ENCODE data around the gene PLAAT4. TPM values are rescaled to one million over a fixed set of nuclear protein-coding genes. Genes with fewer than 3 reads are reported as not detected.
"Not testable (repeated sequence)": the region's sequence is repeated elsewhere in the genome, so short reads cannot be mapped to it uniquely, and the experiment has no call there.

The PLAAT4 gene
- total and polyA plus RNA-seq, 2 experiments from 2014 or later = 0.65 to 0.84 TPM

DNA sequence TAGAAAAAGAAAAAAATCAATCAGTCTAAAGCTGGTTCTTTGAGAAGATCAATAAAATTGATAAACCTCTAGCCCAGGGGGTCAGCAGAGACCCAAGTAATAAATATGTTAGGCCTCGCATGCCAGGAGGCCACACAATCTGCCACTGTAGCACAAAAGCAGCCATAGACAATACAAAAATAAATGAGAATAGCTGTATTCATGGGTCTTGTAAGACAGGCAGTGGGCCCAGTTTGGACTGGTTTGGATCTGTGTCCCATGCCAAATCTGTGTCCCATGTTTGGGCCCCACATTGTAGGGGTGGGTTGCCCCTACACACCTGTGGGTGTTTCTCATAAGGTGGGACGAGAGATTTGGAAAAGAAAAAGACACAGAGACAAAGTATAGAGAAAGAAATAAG, 6.6 kb upstream of the PLAAT4 start:
- no peak for TF ChIP-seq EZH2 (IDR thresholded peaks at IDR 0.05; ENCODE audit: insufficient read depth, poor library complexity, severe bottlenecking)
- TF ChIP-seq EZH2phosphoT487 (IDR thresholded peaks at IDR 0.05; ENCODE audit: insufficient read depth, low read depth) = no peak
- H3K36me3 ChIP-seq (ENCODE audit: low read depth) = no peaks in the 10 kb centered on the region
- no peaks in the 10 kb centered on the region for H3K79me2 ChIP-seq (ENCODE audit: insufficient read depth)
- no peak overlapping the region for H3K4me2 ChIP-seq (ENCODE audit: unreplicated experiment)
- H3F3A ChIP-seq (ENCODE audit: insufficient read depth) = no peaks in the 10 kb centered on the region
- H3K4me1 ChIP-seq (ENCODE audit: insufficient read depth) = no peaks in the 10 kb centered on the region
- in situ Hi-C loops (cut with MboI) = no loop called here
- H3K27me3 ChIP-seq (replicated peaks; ENCODE audit: insufficient read depth) = no peaks in the 10 kb centered on the region
- DNase-seq = no peak
- H3K9ac ChIP-seq = no peak overlapping the region
- no peaks in the 10 kb centered on the region for H3K9me2 ChIP-seq (ENCODE audit: insufficient read depth)
- no peak overlapping the region for H3K27ac ChIP-seq
- WGBS, 2 experiments (ENCODE audit: low coverage in 1 of 2, low lambda C conversion rate in 2 of 2, missing lambda C conversion rate in 2 of 2) = 62 to 77% methylated on average over 2 of the region's 2 CpGs
- no peaks in the 10 kb centered on the region for H4K20me1 ChIP-seq (ENCODE audit: insufficient read depth)
- no peaks in the 10 kb centered on the region for H3K9me3 ChIP-seq (ENCODE audit: low read depth)
- H2AFZ ChIP-seq = no peak overlapping the region
- no peak overlapping the region for H3K4me3 ChIP-seq

DNA sequence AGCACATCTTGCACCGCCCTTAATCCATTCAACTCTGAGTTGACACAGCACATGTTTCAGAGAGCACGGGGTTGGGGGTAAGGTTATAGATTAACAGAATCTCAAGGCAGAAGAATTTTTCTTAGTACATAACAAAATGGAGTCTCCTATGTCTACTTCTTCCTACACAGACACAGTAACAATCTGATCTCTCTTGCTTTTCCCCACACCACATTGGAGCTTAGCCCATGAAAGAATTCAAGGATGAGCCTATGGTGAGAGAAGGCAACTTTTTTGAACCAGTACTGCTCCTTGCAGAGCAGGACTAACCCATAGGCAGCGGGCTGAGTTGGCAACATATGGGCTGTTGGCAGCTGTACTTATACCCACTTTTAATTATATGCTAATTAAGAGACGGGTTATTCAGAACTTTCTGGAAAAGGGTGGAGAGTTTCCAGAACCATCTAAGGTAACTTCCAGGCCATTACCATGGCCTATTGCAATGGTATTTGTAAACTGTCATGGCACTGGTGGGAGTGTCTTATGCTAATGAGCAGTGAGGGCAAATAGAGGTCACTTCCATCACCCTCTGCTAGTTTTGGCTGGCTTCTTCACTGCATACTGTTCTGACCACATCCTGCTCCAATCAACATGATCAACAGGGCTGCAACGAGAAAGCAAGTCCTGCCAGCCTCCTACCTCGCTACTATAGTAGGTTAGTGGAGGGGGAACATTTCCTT, 5.4 kb upstream of the PLAAT4 start:
- H3K9me3 ChIP-seq (ENCODE audit: low read depth); H3K4me1 ChIP-seq (ENCODE audit: insufficient read depth); H3K36me3 ChIP-seq (ENCODE audit: low read depth); H3K4me3 ChIP-seq; H3K27me3 ChIP-seq (replicated peaks; ENCODE audit: insufficient read depth); H3K27ac ChIP-seq; H3K9me2 ChIP-seq (ENCODE audit: insufficient read depth); in situ Hi-C loops (cut with MboI); H3K9ac ChIP-seq; H4K20me1 ChIP-seq (ENCODE audit: insufficient read depth); H3K79me2 ChIP-seq (ENCODE audit: insufficient read depth); H3F3A ChIP-seq (ENCODE audit: insufficient read depth); H2AFZ ChIP-seq: not testable (repeated sequence)
- peak; percentile 61 for DNase-seq
- WGBS, 2 experiments (ENCODE audit: low coverage in 1 of 2, low lambda C conversion rate in 2 of 2, missing lambda C conversion rate in 2 of 2) = 59 to 66% methylated on average over 4 to 5 of the region's 6 CpGs
- peak overlapping the region; percentile 3 for H3K4me2 ChIP-seq (ENCODE audit: unreplicated experiment)

DNA sequence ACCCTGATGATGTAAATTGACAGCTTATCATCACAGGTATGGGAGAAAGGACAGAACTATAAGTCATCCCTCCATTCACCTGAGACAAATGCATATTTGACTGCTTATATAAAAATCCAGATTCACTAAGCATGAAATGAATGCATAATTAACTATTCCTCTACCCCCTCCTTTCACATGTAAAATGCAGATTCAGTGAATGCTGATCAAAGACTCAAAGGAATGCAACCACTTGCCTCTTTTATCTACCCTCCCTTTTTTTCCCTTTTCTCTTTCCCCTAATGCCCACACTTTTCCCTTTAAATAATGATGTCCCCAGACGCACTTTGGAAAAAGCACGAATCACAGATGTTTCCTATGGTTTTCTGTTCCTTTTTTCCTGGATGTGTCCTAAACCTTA, 4.5 kb upstream of the PLAAT4 start:
- no peak overlapping the region for H2AFZ ChIP-seq
- no peak overlapping the region for H3K4me3 ChIP-seq
- H3K9ac ChIP-seq = no peak overlapping the region
- H4K20me1 ChIP-seq (ENCODE audit: insufficient read depth) = no peaks in the 10 kb centered on the region
- no peak overlapping the region for H3K27ac ChIP-seq
- H3K9me2 ChIP-seq (ENCODE audit: insufficient read depth) = no peaks in the 10 kb centered on the region
- no peaks in the 10 kb centered on the region for H3K9me3 ChIP-seq (ENCODE audit: low read depth)
- 85 to 92% methylated on average over 2 of the region's 2 CpGs for WGBS, 2 experiments (ENCODE audit: low coverage in 1 of 2, low lambda C conversion rate in 2 of 2, missing lambda C conversion rate in 2 of 2)
- no peaks in the 10 kb centered on the region for H3K36me3 ChIP-seq (ENCODE audit: low read depth)
- in situ Hi-C loops (cut with MboI) = no loop called here
- no peaks in the 10 kb centered on the region for H3K79me2 ChIP-seq (ENCODE audit: insufficient read depth)
- no peak for TF ChIP-seq EZH2phosphoT487 (IDR thresholded peaks at IDR 0.05; ENCODE audit: insufficient read depth, low read depth)
- no peak for TF ChIP-seq EZH2 (IDR thresholded peaks at IDR 0.05; ENCODE audit: insufficient read depth, poor library complexity, severe bottlenecking)
- no peaks in the 10 kb centered on the region for H3F3A ChIP-seq (ENCODE audit: insufficient read depth)
- H3K27me3 ChIP-seq (replicated peaks; ENCODE audit: insufficient read depth) = no peaks in the 10 kb centered on the region
- DNase-seq = no peak
- 0 out of 2 replicates have a peak, but pooled peaks cover 3% of the 10 kb centered on the region for H3K4me1 ChIP-seq (ENCODE audit: insufficient read depth)
- no peak overlapping the region for H3K4me2 ChIP-seq (ENCODE audit: unreplicated experiment)

DNA sequence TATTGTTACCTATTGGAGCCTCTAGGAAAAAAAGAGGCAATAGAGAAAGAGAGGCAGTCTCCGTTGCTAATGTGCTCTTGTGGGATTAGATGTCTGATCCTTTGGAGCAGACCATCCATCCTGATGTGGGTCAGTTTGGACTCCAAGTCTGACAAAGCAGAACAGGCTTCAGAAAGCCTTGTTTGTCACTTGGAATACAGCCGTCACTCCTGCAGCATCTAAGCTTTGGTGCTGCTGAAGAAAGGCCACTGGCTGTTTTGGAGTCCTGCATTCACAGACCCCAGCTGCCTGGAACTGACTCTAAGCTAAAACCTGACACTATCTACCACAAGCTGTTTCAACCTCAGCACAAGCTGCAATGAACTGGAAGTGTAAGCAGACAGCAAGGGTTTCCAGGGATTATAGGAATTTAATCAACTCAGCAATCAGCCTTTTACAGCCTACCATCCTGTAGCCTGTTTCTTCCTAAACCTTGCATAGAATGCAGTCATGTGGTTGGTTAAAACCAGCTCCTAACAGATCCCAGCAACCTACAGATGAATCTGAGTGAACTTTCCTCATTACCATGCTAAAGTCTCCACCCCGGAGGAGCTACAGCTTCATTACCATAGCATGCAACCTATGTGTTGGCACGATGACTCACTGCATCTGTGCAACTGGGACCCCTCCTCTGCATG, 3.7 kb upstream of the PLAAT4 start:
- H2AFZ ChIP-seq = no peak overlapping the region
- H3K79me2 ChIP-seq (ENCODE audit: insufficient read depth) = no peaks in the 10 kb centered on the region
- in situ Hi-C loops (cut with MboI) = no loop called here
- H4K20me1 ChIP-seq (ENCODE audit: insufficient read depth) = no peaks in the 10 kb centered on the region
- no peaks in the 10 kb centered on the region for H3K27me3 ChIP-seq (replicated peaks; ENCODE audit: insufficient read depth)
- no peak overlapping the region for H3K27ac ChIP-seq
- WGBS, 2 experiments (ENCODE audit: low coverage in 1 of 2, low lambda C conversion rate in 2 of 2, missing lambda C conversion rate in 2 of 2) = 63 to 64% methylated on average over 4 of the region's 4 CpGs
- no peaks in the 10 kb centered on the region for H3K9me3 ChIP-seq (ENCODE audit: low read depth)
- H3K9ac ChIP-seq = no peak overlapping the region
- 0 out of 2 replicates have a peak, but pooled peaks cover 9% of the 10 kb centered on the region for H3K4me1 ChIP-seq (ENCODE audit: insufficient read depth)
- no peak overlapping the region for H3K4me2 ChIP-seq (ENCODE audit: unreplicated experiment)
- H3K4me3 ChIP-seq = no peak overlapping the region
- no peaks in the 10 kb centered on the region for H3K9me2 ChIP-seq (ENCODE audit: insufficient read depth)
- no peaks in the 10 kb centered on the region for H3K36me3 ChIP-seq (ENCODE audit: low read depth)
- H3F3A ChIP-seq (ENCODE audit: insufficient read depth) = no peaks in the 10 kb centered on the region
- TF ChIP-seq EZH2phosphoT487 (IDR thresholded peaks at IDR 0.05; ENCODE audit: insufficient read depth, low read depth) (no peak), EZH2 (IDR thresholded peaks at IDR 0.05; ENCODE audit: insufficient read depth, poor library complexity, severe bottlenecking) (no peak)
- no peak for DNase-seq
